Fibroblast of skin of right biceps (primary cell): ENCODE results near the gene ZBTB20.
A peak's percentile ranks its signal among the peaks of the same experiment; 100 is the strongest.
"Not testable (repeated sequence)": the region's sequence is repeated elsewhere in the genome, so short reads cannot be mapped to it uniquely, and the experiment has no call there.

Source experiments
- DNase-seq: peaks from one replicate; pipeline ENCODE4 v3.0.0-alpha.2; 2013

The ZBTB20 gene

DNA sequence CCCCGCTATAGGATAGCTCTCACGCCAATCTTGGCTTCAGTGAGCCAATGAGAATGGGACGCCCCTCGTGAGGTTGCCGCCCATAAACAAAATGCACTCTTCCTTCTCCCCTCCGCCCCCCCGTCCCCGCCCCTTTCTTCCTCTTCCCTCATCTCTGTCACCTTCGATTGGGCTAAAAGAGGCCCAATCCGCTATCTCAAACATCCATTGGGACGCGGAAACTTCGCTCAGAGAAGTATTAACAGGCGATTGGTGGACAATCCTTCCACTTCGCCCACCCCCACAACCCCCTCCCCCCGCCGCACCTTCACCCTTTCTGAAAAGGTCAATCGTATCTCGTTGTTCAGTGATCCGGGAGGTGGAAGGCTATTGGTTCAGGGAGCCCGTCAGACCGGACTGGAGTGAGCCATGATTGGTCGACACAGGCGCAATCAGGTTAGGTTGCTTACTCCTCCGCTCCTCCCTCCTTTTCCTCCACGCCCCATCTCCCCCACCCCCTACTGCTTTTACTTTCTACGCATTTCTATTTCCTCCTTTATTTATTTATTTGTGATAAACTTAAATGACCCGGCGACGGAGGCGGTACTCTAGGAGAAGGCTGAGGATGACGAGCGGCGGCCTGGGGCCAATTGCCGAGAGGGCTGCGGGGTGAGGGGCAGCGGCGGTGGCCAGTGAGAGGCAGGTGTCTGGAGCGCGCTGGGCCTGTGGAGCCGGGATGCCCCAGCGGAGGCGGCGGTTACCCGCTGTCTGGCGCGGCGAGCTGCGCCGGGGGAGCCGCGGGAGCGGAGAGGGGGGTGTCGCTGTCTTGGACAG is 447 bp upstream of the ZBTB20 start:
- peak; percentile 100 for DNase-seq

DNA sequence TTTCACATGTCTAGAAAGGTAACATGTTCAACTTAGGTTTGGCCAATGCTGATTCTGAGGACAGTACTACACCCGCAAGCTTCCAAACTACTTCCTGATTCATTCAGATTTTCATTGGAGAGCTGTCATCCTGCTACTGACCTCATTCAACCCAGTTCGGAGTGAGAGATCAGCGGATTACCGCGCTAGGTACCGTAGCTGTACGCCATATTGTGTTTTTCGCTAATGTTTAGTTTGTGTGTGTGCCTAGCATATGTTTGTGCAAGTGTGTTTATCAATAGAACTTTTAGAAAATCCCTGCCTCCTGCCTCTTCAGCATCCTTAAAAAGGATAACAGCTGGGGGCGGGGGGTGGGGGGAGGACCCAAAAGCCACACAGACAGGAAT is 1.1 kb downstream of the ZBTB20 start:
- DNase-seq: peak; percentile 78

GRCh38 chr3:115141033-115141757 is 5.9 kb downstream of the ZBTB20 start:
- DNase-seq: no peak

DNA sequence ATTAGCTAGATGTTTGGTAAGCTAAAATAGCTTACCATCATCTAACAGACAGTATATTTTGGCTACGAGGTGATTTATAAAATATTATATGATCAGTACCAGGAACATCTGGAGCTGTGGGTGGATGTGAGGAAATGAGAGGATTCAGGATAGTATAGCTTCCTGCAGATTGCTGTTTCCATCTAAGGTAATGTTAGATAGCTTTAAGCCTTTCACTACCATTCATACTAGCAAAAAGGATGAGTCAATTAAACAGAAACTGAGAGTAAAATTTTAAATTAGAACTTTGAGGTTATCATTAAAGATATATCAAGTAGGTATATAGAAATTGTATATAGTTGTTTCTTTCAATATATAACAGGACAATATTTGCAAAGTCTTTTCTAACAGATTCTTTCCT is 8.0 kb downstream of the ZBTB20 start:
- DNase-seq: no peak

DNA sequence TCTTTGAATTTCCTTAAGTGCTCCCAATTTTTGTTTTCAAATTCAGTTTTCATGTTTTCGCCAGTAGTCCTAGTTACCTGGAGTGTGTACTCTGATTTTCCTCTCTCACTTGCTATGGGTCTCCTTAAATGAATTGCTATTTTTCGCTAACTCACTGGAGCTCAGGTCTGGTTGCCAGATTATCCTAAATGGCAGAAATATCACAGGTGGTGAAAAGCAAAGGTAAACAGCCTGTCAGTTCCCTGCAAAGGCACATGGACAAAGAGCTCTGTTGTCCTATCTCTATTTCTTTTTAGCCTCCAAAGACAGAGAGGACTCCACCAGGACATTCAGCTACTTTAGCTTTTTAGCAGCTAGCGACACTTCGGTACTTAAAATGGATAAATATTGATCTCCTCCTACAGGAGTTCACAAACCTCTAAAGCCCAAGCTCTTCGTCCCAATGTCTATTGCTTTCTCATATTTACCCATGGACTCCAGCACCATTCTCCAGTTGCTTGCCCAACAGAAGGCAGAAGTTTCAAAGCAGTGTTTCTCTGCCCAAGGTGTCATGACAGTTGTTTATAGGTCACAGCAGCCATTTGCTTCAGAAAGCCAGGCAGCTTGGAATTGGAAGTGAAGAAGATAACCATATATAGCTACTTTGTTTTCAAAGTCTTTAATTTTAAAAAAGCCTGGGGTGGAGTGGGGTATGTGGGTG is 12.3 kb downstream of the ZBTB20 start:
- no peak for DNase-seq

DNA sequence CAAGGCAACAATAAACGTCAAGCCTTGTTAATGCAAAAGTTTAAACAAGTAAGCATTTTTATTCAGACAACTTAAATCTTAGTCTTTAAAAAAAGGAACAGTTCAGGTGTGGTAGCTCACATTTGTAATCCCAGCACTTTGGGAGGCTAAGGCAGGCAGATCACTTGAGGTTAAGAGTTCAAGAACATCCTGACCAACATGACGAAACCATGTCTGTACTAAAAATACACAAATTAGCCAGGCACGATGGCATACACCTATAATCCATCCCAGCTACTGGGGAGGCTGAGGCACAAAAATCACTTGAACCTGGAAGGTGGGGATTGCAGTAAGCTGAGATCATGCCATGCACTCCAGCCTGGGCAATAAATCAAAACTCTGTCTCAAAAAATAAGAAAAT is 19.9 kb downstream of the ZBTB20 start:
- DNase-seq: no peak

DNA sequence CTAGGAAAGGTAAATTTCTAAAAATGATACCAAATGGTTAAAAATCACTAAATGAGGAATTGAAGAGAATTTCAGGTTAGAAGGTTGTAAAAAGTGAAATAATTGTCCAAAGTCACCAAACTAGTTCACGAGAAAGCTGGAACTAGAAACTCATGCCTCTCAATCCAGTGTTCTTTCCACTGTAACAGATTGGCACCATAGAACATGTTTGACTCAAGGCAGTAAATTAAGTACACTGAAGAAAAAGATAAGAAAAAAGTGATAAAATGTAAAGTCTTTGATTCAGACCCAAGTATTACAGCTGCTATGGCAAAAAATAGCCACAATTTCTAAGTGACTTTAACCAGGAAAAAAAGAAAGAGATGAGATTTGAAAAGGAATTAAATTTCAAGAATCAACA is 26.5 kb downstream of the ZBTB20 start:
- no peak for DNase-seq

GRCh38 chr3:115113367-115113766 is 33.7 kb downstream of the ZBTB20 start:
- peak; percentile 5 for DNase-seq

GRCh38 chr3:115111632-115112031 is 35.5 kb downstream of the ZBTB20 start:
- no peak for DNase-seq

- DNase-seq: no peak
These were observed 36.3 kb downstream of the ZBTB20 start for GRCh38 chr3:115110830-115111229.

DNA sequence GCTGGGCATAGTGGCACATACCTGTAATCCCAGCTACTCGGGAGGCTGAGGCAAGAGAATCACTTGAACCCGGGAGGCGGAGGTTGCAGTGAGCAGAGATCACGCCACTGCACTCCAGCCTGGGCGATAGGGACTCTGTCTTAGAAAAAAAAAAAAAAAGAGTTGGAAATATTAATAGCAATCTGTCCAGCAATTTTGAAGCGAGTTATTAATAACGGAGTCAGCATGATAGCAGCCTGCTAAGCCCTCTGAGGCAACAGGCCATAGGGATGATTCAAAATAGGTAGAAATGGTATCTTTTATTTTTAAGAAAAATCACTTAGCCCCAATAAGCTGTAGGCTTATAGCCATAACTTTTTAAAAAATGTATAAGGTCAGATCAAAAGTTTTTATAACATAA is 37.0 kb downstream of the ZBTB20 start:
- DNase-seq: not testable (repeated sequence)

GRCh38 chr3:115108614-115109013 is 38.5 kb downstream of the ZBTB20 start:
- no peak for DNase-seq

DNA sequence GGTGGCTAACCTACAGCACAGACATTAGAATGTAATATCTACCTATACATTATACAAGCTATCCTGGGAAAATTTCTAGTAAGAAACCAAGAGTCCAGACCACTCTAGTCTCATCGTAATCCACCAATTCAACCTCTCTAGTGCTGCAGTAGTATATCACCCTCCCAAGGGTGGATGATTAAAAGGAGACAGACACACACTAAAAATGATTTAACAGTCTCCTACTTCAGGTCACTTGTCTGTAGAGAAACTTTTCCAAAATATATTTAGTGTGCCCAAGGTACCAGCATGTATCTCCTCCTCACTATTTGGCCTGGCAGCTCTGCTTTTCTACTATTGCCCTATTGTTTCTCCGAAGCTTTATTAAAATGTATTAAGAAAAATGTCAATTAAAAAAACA is 45.0 kb downstream of the ZBTB20 start:
- DNase-seq: no peak

DNA sequence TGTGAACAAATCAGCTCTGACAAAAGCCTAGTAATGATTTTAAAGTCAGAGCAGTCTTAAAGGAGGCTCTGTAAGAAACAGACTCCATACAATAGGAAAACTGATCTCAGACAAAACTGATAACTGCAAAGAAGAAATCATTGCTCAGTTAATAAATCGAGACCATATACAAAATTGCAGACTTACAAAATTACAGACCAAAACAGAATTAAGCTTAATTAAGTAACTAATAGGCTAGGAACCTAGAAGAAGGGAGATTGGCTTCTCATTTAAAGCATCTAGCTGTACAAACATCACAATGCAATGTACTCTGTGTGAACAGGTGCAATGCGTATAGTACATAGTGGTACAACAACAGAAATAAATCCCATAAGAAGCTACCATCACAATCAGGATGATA is 46.3 kb downstream of the ZBTB20 start:
- no peak for DNase-seq

DNA sequence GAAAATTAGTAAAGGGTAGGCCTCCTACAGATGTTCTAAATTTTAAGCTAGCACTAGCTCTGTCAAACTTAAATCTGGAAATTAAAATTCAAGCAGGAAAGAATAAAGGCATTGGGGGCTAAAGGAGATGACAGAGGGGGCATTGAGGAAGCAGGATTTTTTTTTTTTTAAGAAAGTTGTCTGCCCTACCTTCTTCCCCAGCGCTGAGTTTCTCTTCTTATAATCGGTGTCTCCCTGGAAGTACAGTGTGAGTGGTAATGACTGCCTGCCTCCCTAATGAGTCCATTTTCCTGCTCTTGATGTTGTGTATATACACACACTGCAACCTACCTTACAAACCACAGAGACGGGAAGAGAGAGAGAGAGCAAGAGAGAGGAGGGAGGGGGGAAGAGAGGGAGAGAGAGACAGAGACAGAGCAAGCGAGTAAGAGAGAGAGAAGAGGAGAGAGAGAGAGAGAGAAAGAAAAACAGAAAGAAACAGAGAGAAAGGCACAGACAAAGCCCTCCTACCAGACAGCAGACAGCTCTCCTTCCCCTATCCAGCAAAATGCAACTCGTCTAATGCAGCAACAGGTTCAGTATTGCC is 47.0 kb downstream of the ZBTB20 start:
- peak; percentile 53 for DNase-seq

DNA sequence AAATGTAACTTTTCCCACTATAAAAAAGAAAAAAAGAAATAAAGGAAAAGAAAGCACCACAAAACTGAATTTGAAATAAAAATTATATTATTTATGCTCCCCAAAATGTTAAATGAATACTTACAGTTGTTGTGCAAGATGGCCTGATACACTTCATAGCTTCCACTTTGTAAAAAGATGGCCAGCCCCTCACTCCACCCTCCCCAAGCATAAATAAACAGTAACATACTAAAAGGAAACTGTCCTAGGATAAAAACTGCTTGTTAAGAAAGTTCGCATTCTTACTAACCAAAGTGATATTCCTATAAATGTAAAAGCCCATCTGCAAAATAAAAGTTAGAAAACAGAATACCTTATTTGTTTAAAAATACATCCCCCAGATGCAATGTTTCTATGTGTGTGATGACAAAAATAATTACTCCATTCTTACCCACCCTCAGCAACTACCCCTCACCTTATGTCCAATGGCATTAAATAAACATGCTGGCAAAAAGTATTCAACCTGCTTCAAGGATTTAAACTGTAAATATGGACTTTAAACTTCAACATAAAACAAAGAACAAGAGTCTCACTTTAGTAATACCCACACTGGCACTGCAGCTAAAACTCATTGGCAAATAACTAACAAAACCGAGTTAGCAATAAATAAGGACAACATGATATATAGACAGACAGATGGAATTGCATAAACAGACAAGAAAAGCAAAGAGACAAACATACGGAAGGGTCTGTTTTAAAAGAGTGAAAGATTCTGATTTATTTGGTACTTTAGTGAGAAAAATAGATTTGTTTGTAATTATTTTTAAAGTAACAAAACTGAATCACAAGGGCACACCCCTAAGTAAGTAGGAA is 47.7 kb downstream of the ZBTB20 start:
- no peak for DNase-seq

- no peak for DNase-seq
These were observed 48.6 kb downstream of the ZBTB20 start for GRCh38 chr3:115098354-115099073.

DNA sequence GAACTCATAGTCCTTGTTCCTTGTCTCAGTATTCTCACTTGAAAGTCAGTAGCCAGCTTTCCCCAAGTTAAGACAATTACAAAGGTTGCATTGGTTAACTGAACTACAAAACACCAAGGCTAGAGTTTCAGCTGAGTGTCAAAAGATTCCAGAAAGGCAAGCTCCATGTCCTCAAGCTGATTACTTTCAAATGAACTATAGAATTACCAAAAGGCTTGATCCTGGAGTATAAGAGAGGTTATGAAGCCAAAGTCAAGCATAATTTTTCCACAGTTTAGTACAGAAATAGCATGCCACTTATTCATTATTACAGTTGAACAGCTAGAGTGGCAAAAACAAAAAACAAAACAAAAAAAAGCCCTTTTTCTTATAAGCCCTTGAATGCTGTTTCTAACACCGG is 51.9 kb downstream of the ZBTB20 start:
- DNase-seq: no peak

DNA sequence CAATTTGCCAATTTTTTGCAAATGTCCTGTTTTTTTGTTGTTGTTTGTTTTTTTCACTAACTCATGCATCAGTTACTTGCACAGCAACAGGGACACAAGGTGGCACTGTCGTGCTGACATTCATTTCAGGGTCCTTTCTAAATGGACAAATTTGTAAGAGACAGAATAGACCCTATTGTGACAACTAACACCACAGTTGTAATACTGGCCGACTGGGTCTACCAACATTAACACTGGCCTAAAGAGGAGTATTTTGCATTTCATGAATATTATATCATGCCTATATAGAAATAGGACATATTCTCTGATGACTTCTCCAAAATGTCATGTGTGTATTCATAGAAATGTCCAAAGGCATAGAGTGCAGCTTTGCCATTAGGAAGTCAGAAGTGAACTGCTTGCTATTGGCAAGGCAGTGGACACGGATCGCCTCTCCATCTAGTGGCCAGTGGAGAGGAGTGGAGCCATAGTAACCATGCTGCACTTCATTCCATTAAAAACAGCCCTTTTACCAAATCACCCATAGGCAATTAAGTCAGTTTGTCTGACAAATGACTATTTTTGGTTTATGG is 54.8 kb downstream of the ZBTB20 start:
- peak; percentile 42 for DNase-seq

DNA sequence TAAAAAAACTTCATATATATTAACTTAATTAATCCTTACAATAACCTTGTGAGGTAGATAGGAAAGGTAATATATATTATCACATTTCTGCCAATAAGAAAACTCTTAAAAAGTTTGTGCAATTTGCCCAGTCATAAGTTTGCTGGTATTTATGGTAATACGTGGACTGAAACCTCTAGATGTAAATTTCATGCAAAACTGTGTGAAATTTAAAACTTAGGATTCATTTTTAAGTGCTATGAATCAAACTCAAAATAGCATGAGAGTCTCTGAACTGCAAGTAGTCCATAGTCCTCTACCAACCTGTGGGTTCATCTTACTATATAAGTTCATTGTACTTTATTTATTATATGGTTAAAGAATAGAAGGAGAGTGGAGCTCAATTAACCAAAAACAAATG is 56.4 kb downstream of the ZBTB20 start:
- no peak for DNase-seq

DNA sequence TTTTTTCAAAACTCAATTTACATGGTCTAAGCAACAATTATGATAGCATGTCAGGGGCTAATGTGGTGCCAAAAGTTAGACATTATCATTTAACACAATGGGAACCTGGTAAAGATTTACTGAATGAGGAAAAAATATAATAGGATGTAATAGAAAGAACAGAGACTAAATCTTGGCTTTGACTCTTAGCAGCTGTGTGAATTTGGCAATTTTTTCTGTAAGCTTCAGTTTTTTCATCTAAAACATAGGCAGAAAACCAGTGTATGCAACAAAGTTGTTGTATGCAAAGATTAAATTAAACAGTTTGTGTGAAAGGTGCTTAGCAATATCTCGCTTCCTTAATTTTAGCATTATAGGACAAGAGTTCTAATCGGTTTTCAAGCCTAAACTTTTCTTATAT is 57.6 kb downstream of the ZBTB20 start:
- DNase-seq: no peak
